ENCODE results near the gene PSMD6.
A peak's percentile ranks its signal among the peaks of the same experiment; 100 is the strongest.

Gene PSMD6

GRCh38 chr3:64027658-64028057, 4.4 kb upstream of the PSMD6 start:
- H3K36me3 ChIP-seq (ENCODE audit: control insufficient read depth, insufficient read depth, low read length): no peaks in the 10 kb centered on the region
- DNase-seq (ENCODE audit: extremely low read depth, insufficient read length): no peak
- no peaks in the 10 kb centered on the region; the same call in 1 of the 2 replicates for H3K27me3 ChIP-seq (replicated peaks; ENCODE audit: control insufficient read depth, insufficient read depth, low read length)
- no peak overlapping the region for H3K4me3 ChIP-seq (replicated peaks; ENCODE audit: low read depth, low read length)
- TF ChIP-seq CTCF (IDR thresholded peaks at IDR 0.05; ENCODE audit: insufficient read depth, low read length, poor library complexity, severe bottlenecking): no peak

- TF ChIP-seq CTCF (IDR thresholded peaks at IDR 0.05; ENCODE audit: insufficient read depth, low read length, poor library complexity, severe bottlenecking): no peak
- DNase-seq (ENCODE audit: extremely low read depth, insufficient read length): no peak
- Histone ChIP-seq H3K36me3 (ENCODE audit: control insufficient read depth, insufficient read depth, low read length) (no peaks in the 10 kb centered on the region; the same call in 1 of the 2 replicates), H3K4me3 (replicated peaks; ENCODE audit: low read depth, low read length) (no peak overlapping the region), H3K27me3 (replicated peaks; ENCODE audit: control insufficient read depth, insufficient read depth, low read length) (no peaks in the 10 kb centered on the region; the same call in 1 of the 2 replicates)
These were observed 3.1 kb upstream of the PSMD6 start for GRCh38 chr3:64026346-64026745.

- DNase-seq (ENCODE audit: extremely low read depth, insufficient read length): no peak
These were observed 548 bp upstream of the PSMD6 start for GRCh38 chr3:64023861-64024223.

GRCh38 chr3:64022451-64023186, 675 bp downstream of the PSMD6 start:
- peak; percentile 9 for DNase-seq (ENCODE audit: extremely low read depth, insufficient read length)
- peak overlapping the region; percentile 99 for H3K4me3 ChIP-seq (replicated peaks; ENCODE audit: low read depth, low read length)
- TF ChIP-seq CTCF (IDR thresholded peaks at IDR 0.05; ENCODE audit: insufficient read depth, low read length, poor library complexity, severe bottlenecking): no peak
- no peaks in the 10 kb centered on the region; the same call in 1 of the 2 replicates for H3K27me3 ChIP-seq (replicated peaks; ENCODE audit: control insufficient read depth, insufficient read depth, low read length)
- peaks cover 2% of the 10 kb centered on the region for H3K36me3 ChIP-seq (ENCODE audit: control insufficient read depth, insufficient read depth, low read length)

More at GRCh38 chr3:64023861-64024223, 548 bp upstream of the PSMD6 start:
- no peaks in the 10 kb centered on the region; the same call in 1 of the 2 replicates for H3K27me3 ChIP-seq (replicated peaks; ENCODE audit: control insufficient read depth, insufficient read depth, low read length)
- no peaks in the 10 kb centered on the region; the same call in 1 of the 2 replicates for H3K36me3 ChIP-seq (ENCODE audit: control insufficient read depth, insufficient read depth, low read length)
- TF ChIP-seq CTCF (IDR thresholded peaks at IDR 0.05; ENCODE audit: insufficient read depth, low read length, poor library complexity, severe bottlenecking): no peak
- peak overlapping the region; percentile 99 for H3K4me3 ChIP-seq (replicated peaks; ENCODE audit: low read depth, low read length)

- no peak for TF ChIP-seq CTCF (IDR thresholded peaks at IDR 0.05; ENCODE audit: insufficient read depth, low read length, poor library complexity, severe bottlenecking)
- DNase-seq (ENCODE audit: extremely low read depth, insufficient read length): no peak
- Histone ChIP-seq H3K36me3 (ENCODE audit: control insufficient read depth, insufficient read depth, low read length) (peaks cover 4% of the 10 kb centered on the region), H3K27me3 (replicated peaks; ENCODE audit: control insufficient read depth, insufficient read depth, low read length) (no peaks in the 10 kb centered on the region), H3K4me3 (replicated peaks; ENCODE audit: low read depth, low read length) (peak overlapping the region; percentile 99)
These were observed 1.4 kb downstream of the PSMD6 start for GRCh38 chr3:64021922-64022321.
